ENCODE measurements around the gene TM4SF1.
"Not testable (repeated sequence)": the region's sequence is repeated elsewhere in the genome, so short reads cannot be mapped to it uniquely, and the experiment has no call there.

The TM4SF1 gene

GRCh38 chr3:149385617-149386298, 8.3 kb upstream of the TM4SF1 start:
- H3K9me3 Mint-ChIP-seq = no peaks in the 10 kb centered on the region
- no peaks in the 10 kb centered on the region for H3K4me1 Mint-ChIP-seq
- H3K27ac Mint-ChIP-seq = no peak overlapping the region
- H3K27me3 Mint-ChIP-seq = peaks cover under 1% of the 10 kb centered on the region
- ATAC-seq = no peak
- H3K4me3 Mint-ChIP-seq = no peak overlapping the region
- no peaks in the 10 kb centered on the region for H3K36me3 Mint-ChIP-seq

DNA sequence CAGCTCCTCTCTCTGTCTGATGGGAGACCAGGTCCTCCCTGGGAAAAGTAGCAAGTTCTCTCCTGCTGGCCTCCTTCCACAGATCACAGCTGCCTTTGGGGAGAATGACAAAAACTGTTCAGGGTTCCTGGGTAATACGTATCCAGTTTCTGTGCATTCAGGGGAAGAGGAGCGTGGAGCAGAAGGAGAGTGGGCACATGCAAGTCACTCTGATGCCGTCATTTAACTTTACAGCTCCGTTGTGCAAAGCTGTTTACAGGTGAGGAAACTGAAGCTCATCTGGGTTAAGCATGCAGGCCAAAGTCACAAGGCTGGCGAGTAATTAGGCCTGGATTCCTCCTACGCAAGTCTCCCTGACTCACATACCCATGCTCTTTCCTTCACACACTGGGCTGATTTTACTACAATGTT, 7.5 kb upstream of the TM4SF1 start:
- ATAC-seq = no peak
- Mint-ChIP-seq H3K4me3 (no peak overlapping the region), H3K36me3 (no peaks in the 10 kb centered on the region), H3K27me3 (no peaks in the 10 kb centered on the region), H3K27ac (no peak overlapping the region), H3K4me1 (no peaks in the 10 kb centered on the region), H3K9me3 (no peaks in the 10 kb centered on the region)

DNA sequence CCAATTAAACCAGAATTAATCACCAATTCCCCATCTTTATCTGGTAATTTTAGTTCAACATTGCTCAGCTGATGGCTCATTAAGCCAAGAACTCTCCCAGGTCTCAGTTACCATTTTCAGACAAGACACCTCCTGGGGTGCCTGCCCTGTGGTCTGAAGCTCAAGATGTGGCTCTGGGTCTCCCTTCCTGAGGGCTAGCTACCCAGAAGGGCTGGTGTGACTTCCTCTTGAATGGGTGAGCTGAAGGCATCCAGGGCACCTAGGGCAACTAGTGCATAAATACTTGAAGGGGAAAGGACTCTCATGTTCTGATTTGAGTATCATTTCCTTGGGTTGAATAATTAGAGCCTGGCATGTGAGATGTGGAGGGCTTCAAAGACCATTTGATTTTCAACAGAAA, 6.7 kb upstream of the TM4SF1 start:
- Mint-ChIP-seq H3K4me1 (no peaks in the 10 kb centered on the region), H3K36me3 (no peaks in the 10 kb centered on the region), H3K9me3 (no peaks in the 10 kb centered on the region), H3K27me3 (no peaks in the 10 kb centered on the region), H3K27ac (no peak overlapping the region), H3K4me3 (no peak overlapping the region)
- ATAC-seq = no peak

- Mint-ChIP-seq H3K4me3 (no peak overlapping the region), H3K9me3 (no peaks in the 10 kb centered on the region), H3K27me3 (peaks cover 2% of the 10 kb centered on the region), H3K27ac (no peak overlapping the region), H3K4me1 (no peaks in the 10 kb centered on the region), H3K36me3 (no peaks in the 10 kb centered on the region)
- no peak for ATAC-seq
Observed at GRCh38 chr3:149383703-149384102, 6.3 kb upstream of the TM4SF1 start.

GRCh38 chr3:149382518-149382917, 5.1 kb upstream of the TM4SF1 start:
- H3K9me3 Mint-ChIP-seq = no peaks in the 10 kb centered on the region
- no peaks in the 10 kb centered on the region for H3K36me3 Mint-ChIP-seq
- no peak overlapping the region for H3K4me3 Mint-ChIP-seq
- no peak overlapping the region for H3K27ac Mint-ChIP-seq
- H3K27me3 Mint-ChIP-seq = peaks cover 14% of the 10 kb centered on the region
- H3K4me1 Mint-ChIP-seq = no peaks in the 10 kb centered on the region
- ATAC-seq = no peak

DNA sequence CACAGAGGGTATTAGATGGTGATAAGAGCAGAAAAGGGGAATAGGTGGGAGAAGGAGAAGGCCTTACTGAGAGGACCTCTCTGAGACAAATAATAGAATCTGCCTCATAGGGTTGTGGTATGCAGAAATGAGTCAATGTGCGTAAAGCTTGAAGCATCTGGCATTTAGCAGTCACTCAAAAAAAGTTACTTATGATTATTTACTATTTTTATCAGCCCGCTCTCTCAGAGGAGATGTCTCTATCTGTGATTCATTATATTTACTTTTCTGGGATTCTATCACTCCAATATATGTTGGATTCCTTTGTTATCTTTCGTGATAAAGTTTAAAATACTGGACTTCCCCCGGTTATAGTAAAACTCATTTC, 4.6 kb upstream of the TM4SF1 start:
- H3K36me3 Mint-ChIP-seq = no peaks in the 10 kb centered on the region
- H3K4me1 Mint-ChIP-seq = no peaks in the 10 kb centered on the region
- no peak overlapping the region for H3K27ac Mint-ChIP-seq
- no peak overlapping the region for H3K4me3 Mint-ChIP-seq
- H3K27me3 Mint-ChIP-seq = peaks cover 18% of the 10 kb centered on the region
- ATAC-seq = no peak
- no peaks in the 10 kb centered on the region for H3K9me3 Mint-ChIP-seq

GRCh38 chr3:149381173-149382100, 4.0 kb upstream of the TM4SF1 start:
- Mint-ChIP-seq H3K9me3 (no peaks in the 10 kb centered on the region), H3K4me3 (no peak overlapping the region), H3K36me3 (no peaks in the 10 kb centered on the region), H3K27ac (no peak overlapping the region), H3K27me3 (peaks cover 24% of the 10 kb centered on the region), H3K4me1 (no peaks in the 10 kb centered on the region)
- ATAC-seq = no peak

DNA sequence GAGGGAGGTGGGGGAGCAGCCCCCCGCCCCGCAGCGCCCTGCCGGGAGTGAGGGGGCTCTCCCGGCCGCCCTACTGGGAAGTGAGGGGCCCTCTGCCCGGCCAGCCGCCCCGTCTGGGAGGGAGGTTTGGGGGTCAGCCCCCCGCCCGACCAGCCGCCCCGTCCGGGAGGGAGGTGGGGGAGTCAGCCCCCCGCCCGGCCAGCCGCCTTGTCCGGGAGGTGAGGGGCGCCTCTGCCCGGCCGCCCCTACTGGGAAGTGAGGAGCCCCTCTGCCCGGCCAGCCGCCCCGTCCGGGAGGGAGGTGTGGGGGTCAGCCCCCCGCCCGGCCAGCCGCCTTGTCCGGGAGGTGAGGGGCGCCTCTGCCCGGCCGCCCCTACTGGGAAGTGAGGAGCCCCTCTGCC, 2.8 kb upstream of the TM4SF1 start:
- H3K4me1 Mint-ChIP-seq, H3K36me3 Mint-ChIP-seq, H3K4me3 Mint-ChIP-seq, ATAC-seq, H3K9me3 Mint-ChIP-seq, H3K27ac Mint-ChIP-seq: not testable (repeated sequence)
- H3K27me3 Mint-ChIP-seq = peaks cover 26% of the 10 kb centered on the region

DNA sequence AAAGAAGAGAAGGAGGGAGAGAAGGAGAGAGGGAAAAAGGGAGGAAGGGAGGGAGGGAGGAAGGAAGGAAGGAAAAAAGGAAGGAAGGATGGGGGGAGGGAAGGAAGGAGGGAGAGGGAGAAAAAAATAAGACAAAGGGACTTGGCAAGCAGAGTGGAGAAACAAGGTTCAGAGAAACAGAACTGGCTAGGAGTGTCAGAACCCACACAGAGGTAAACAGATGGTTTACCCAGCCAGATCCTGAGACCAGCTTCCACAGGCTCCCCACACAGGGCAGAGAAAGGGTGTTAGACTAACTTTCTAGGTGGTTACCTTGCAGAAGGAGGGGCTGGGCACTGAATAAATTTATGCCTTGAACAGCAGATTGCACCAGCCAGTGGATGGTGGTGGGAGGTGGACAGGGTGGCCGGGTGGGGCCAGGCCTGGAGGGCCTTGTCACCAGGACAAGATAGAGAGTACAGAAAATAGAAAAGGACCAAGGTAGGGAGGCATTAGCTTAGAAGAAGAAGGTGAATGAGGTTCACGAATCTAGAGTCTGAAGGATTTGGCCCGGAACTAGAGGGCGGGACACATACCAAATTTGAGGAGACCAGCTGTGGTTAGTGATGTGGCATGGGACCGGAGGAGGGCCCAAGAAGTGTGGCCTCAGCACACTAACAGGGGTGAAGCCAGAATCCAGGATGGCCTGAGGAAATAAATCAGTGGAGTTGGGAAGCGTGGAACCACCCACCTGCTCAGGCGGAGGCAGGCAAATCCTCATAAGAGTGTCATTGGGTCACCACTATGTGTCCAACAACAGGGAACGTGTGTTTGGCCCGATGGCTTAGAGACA, 1.2 kb upstream of the TM4SF1 start:
- Mint-ChIP-seq H3K4me1 (no peaks in the 10 kb centered on the region), H3K27me3 (peaks cover 33% of the 10 kb centered on the region), H3K4me3 (no peak overlapping the region), H3K9me3 (no peaks in the 10 kb centered on the region), H3K27ac (no peak overlapping the region), H3K36me3 (no peaks in the 10 kb centered on the region)
- ATAC-seq = peak; percentile 44

- Mint-ChIP-seq H3K27ac (no peak overlapping the region), H3K36me3 (no peaks in the 10 kb centered on the region), H3K4me3 (no peak overlapping the region), H3K9me3 (no peaks in the 10 kb centered on the region), H3K27me3 (peaks cover 33% of the 10 kb centered on the region), H3K4me1 (no peaks in the 10 kb centered on the region)
- ATAC-seq = no peak
Observed at GRCh38 chr3:149376718-149377407, 586 bp downstream of the TM4SF1 start.

DNA sequence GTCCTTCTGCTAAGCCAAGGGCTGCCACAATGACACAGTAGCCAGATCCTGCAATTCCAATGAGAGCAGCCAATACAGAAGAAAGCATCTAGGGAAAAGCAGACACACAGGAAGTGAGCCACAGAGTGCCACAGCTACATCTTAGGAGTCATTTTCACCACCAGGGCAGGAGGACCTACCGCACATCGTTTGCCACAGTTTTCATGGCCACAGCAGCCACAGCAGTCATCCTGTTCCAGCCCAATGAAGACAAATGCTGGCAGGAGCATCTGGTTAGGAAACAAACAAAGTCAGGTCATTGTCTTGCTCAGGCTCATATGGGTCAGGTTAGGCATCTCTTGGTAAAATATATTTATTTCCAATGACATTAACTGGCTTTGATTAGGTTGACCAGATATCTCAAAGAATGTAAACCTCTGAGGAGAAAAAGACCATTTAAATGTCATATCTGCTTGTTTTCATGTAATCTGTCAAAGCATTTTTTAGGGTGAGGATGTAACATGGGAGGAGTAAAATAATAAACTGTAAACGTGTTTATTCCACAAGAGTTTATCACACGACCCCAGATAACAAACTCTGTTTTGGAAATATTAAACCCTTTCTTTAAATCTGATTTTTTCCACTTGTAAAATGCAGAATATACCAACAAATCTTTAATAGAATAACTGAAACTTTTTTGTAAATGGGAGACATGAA, 1.8 kb downstream of the TM4SF1 start:
- Mint-ChIP-seq H3K27ac (no peak overlapping the region), H3K36me3 (no peaks in the 10 kb centered on the region), H3K4me1 (no peaks in the 10 kb centered on the region), H3K27me3 (peaks cover 43% of the 10 kb centered on the region), H3K9me3 (no peaks in the 10 kb centered on the region), H3K4me3 (no peak overlapping the region)
- ATAC-seq = no peak

GRCh38 chr3:149374793-149375500, 2.5 kb downstream of the TM4SF1 start:
- H3K4me3 Mint-ChIP-seq = no peak overlapping the region
- no peak for ATAC-seq
- H3K27ac Mint-ChIP-seq = no peak overlapping the region
- H3K9me3 Mint-ChIP-seq = no peaks in the 10 kb centered on the region
- peaks cover 45% of the 10 kb centered on the region for H3K27me3 Mint-ChIP-seq
- H3K4me1 Mint-ChIP-seq = no peaks in the 10 kb centered on the region
- no peaks in the 10 kb centered on the region for H3K36me3 Mint-ChIP-seq

- Mint-ChIP-seq H3K9me3 (no peaks in the 10 kb centered on the region), H3K4me3 (no peak overlapping the region), H3K36me3 (no peaks in the 10 kb centered on the region), H3K27me3 (peaks cover 45% of the 10 kb centered on the region), H3K27ac (no peak overlapping the region), H3K4me1 (no peaks in the 10 kb centered on the region)
- no peak for ATAC-seq
Observed at GRCh38 chr3:149374391-149374790, 3.1 kb downstream of the TM4SF1 start.
